GM21723 (cell line): ENCODE data around the gene SLCO4A1.
A peak's percentile ranks its signal among the peaks of the same experiment; 100 is the strongest.
"Not testable (repeated sequence)": the region's sequence is repeated elsewhere in the genome, so short reads cannot be mapped to it uniquely, and the experiment has no call there.

Source experiments
- ATAC-seq: cut with Tn5 transposase; IDR thresholded peaks from one replicate; pipeline ENCODE4 v1.9.1; 2021; ENCODE audit warnings: mild to moderate bottlenecking, moderate library complexity; ENCODE audit not compliant: unreplicated experiment

Gene SLCO4A1

DNA sequence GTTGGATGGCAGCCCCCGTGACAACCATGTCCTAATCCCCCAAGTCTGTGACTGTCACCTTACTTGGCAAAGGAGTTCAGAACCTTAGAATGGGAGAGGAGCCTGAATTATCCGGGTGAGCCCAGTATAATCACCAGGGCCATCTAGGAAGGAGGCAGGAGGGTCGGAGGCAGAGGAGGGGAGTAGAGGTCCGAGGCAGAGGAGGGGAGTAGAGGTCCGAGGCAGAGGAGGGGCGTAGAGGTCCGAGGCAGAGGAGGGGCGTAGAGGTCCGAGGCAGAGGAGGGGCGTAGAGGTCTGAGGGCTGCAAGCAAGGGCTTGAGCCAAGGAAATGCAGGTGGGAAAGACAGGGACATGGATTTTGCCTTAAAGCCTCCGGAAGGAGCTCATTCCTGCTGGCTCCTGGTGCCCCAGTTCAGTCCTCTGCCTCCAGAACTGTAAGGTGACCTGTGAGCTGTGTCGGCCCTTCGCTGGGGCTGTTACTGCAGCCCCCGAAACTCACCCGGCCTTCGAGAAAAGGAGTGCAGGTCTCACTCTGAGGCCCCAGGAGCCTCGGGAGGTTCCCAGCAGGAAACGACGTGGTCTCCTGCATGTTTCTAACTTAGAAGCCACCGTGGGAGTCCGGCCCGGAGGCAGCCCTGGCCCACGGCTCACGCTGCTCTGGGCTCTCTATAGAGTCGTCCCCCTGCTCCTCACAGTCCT, 20.0 kb upstream of the SLCO4A1 start:
- no peak for ATAC-seq

DNA sequence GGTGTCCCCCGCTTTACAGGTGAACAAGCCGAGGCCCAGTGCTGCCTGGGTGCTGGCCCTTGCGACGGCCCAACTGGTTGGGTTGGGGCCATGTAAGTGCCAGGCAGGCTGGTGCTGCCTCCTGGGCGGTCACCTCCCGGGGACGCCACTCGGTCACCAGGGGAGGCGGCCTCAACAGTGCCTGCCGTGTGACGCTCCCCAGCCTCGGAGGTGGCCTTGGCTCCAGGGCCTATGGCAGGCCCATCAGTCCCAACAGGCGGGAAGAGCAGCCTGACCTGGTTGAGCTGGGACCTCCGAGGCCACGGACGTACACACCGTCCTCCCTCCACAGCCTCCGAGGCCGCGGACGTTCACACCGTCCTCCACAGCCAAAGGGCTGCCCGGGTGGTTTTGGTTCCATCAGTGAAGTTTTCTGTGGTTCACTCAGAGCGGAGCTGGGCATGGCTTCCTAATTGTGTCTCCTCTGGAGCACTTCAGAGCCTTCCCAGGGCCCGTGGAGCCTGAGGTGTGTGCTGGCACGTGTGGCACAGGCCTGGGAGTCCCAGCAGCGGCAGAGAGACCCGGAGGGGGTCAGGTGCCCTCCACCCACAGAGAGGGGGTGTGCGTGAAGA, 19.3 kb upstream of the SLCO4A1 start:
- peak; percentile 3 for ATAC-seq

DNA sequence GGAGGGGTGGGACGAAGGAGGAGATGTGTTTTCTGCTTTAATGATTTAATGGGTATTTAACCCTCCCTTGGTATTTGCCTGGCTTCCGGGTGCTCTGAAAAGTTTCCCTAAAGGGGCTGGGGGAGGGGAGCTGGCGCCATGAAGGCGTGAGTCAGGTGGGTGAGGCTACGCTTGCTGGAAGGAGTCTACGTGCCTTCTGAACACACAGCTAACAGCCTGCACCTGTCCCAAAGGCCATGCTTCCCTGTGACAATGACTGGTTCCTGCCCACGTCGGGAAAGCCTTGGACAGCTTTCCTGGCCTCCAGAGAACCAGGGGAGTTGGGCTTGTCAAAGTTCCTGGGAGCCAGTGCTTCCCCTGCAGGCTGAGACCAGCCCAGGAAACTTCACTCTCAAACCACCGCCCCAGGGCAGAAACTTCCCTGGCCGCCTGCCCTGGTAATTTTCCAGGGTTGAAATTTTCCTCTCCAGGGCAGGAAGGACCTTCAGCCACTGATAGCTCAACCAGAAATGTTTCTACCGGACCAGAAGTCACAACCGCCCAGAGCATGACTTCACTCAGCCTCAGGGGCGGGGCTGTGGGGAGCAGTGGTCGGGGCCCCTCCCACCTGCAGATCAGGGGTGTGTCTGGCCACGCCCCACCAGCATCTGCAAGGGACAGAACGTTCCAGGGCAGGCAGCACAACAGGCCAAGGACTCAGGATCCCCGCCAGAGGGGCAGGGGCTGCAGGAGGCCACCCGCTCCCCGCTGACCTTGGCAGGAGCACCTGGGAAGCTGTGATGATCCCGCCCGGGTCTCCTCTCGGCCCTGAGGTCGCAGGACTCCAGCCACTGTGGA, 18.6 kb upstream of the SLCO4A1 start:
- ATAC-seq: peak; percentile 85

DNA sequence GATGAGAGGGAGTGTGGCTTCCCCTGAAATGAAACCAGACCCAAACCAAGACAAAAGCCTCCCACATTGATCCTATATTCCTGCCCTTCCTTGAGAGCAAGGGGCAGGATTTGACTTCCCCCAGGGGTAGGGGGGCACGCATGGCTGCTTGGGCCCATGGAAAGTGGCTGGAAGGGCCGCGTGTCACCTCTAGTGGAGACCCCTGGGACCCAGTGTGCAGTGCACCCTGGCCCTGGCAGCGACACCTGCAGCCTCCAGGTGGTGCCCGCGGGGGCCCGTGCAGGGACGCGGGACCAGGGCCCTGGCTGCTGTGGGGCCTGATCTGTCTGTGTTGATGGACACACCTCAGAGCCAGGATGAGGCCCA, 18.0 kb upstream of the SLCO4A1 start:
- peak; percentile 51 for ATAC-seq

DNA sequence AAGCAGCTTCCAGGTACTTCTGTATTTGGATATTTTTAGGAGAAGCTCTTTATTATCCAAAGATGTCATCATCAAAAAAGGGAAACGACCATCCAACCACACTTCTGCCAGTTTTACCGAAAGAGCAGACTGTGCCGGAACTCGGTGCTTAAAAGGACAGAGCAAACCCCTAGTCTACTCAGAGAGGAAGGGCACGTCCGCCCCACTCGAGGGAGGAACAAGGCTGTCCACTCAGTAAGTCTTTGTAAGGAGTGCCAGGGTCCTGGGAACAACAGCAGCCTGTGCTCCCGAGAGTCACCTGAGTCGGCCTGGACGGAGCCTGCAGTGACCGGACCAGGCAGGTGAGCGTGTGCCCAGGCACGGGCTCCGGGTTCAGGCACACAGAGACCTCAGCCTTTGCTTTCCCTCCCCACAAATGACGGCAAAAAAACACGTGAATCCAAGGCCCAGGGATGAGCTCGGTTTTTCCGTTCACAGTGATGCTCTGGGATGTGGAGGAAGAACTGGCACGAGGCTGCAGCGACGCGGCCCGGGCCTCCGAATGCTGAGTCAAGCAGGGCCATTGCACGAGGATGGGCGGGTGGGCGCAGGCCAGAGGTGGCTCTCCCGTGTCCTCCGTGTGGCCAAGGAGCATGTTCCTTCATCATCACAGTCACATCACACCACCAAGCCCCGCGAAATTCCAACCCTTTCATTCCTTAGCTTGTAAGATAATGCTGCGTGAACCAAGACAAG, 17.4 kb upstream of the SLCO4A1 start:
- no peak for ATAC-seq

DNA sequence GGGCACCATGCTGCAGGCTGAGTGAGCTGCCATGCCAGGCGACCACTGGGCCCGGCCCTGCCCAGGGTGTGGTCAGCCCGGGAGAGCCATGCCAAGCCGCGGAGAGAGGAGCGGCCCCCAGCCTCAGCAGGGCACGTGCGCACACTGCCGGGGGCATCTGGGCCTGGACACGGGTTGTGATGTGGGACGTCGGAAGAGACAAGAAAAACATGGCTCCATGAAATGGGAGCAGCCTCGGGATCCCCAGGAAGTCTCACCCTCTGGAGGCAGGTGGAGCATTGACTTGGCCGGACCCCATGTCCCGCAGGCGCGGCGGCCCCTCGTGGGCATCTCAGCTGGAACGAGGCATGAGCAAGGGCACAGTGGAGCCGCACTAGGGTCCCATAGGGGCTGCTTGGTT, 16.8 kb upstream of the SLCO4A1 start:
- no peak for ATAC-seq

DNA sequence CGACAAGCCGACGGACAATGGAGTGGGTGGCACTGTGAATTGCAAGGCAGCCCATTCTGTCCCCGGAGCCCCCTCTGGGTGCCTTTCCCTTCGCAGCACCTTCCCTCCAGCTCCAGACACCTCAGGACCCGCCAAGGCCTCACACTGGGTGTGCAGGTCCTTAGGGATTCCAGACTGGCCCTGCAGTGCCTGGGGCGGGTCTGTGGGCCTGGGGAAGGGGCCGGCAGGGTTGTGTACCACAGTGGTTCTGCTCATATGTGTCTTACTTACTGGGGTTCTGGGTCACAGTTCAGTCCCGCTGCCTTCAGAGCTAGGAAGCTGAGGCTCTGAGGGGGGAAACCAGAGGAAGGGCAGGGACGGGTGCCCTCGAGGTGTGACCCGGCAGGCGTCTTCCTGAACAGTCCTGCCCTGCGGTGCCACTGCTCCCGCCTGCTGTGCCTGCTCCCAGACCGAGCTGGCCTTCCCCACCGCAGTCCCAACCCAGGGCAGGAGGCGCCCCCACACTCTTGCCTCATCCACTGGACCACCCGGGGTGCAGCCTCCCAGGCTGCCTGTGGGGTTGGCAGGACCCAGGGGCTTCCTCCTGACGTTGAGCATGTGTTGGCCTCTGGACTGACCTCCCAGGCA, 16.3 kb upstream of the SLCO4A1 start:
- ATAC-seq: no peak

DNA sequence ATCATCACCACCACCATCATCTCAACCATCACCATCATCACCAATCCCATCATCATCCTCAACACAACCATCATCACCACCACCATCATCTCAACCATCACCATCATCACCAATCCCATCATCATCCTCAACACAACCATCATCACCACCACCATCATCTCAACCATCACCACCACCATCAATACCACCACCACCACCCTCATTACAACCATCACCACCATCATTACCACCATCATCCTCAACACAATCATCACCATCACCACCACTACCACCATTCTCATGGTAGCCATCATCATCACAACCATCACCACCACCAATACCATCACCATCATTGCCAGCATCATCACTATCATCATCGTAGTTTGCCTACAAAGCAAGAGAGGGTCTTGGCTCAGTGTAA, 14.9 kb upstream of the SLCO4A1 start:
- ATAC-seq: not testable (repeated sequence)

DNA sequence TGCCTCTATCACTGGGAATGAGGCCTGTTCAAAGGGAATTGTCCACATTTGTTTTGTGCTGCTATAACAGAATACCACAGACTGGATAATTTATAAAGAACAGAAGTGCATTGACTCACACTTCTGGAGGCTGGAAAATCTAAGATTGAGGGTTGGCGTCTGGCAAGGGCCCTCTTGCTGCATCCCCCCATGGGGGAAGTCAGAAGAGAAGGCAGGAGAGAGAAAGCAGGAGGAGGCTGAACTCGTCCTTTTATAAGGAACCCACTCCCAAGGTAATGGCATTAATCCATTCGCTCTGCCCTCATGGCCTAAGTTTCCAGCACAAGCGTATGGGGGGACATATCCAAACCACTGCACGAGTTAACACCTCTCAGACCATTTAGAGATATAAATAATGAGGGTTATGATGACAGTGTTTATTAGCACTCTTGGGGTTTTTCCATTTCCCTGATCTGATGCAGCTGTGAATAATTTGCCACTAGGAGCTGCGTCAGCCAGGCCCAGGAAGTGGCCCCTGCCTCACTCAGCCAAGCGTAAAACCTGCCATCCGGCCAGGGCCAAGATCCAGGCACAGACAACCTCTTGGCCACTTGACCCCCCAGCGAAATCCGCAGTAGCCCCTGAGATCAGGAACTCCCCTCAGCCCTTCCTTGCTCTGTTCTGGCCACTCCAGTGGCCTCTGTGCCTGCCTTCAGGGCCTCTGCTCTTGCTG, 14.2 kb upstream of the SLCO4A1 start:
- no peak for ATAC-seq

DNA sequence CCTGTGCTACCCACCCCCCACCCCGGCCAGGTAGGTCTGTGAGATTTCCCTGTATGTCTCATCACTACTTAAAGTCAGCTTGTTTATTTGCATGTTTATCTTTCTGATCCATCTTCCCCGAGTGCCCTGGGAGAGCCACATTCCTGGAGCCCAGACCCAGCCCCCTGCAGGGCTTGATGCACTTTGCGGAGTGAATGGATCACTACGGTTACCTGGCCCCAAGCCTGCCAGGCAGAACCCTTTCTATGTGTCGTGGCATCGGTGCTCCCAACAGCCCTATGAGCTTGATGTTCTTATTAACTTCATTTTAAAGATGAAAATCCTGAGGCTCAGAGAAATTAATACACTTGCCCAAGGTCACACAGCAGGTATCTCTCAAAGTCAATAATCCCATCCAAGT, 13.6 kb upstream of the SLCO4A1 start:
- no peak for ATAC-seq

DNA sequence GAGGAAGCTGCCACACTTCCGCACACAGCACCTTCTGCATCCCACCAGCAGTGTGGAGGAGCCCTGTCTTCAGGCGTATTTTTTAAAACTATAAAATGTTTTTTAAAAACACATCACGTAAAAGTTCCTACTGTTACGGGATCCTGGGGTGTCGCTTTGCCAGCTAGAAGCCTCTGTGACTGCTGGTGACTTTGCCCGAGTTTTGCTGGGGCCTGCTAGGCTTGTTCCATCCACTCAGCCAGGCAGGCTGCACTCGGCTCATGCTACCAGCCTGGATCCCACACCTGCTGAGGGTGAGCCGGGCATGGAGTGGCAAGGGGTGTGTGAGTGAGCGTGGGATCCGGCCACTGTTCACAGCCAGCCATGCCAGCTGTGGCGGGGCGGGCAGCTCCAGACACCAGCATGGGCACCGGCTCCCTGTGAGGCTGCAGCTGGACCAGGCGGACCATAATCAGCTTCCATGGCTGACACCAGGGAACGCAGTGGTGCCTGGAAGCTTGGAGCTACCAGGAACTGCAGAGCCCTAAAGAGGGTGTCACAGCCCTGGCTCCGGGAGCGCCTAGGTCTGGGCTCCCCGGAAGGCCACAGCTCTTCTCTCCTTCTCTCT, 12.3 kb upstream of the SLCO4A1 start:
- no peak for ATAC-seq

DNA sequence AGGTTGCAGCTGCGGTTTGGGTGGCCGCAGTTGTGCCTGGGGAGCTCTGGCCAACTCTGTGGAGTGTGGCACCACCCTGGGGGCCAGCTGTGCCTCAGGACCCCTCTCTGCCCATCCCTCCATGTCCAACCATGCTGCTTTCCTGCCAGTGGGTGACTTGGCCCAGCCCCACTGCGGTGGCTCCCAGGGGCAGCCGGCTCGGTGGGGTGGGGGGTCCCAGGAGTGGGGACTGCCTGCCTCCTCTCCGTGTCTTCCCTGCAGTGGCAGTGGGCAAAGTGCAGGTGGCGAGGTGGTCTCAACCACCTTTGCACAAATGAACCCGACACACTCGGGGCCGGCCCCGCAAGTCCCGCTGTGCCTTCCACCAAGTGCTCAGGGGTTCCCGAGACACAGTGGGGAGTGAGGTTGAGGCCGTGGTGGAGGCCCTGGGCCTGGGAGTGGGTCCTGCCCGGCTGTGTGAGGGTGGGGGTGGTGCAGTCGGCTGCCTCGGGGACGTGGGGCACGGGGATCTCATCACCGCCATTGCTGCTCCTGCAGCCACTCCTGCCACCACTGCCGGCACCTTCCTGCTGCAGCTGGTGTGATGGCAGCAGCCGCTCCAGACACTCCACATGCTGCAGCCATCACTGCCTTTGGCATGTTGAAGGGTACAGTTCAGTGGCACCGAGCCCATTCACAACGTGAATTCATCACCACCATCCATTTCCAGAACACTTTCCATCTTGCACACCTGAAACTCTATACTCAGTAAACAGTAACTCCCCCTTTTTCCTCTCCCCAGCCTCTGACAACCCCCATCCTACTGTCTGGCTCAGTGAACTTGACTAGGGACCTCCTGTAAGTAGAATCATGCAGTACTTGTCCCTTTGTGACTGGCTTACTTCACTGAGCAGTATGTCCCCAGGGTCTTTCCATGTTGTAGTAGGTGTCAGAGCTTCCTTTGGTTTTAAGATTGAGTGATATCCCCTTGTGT, 10.7 kb upstream of the SLCO4A1 start:
- no peak for ATAC-seq

DNA sequence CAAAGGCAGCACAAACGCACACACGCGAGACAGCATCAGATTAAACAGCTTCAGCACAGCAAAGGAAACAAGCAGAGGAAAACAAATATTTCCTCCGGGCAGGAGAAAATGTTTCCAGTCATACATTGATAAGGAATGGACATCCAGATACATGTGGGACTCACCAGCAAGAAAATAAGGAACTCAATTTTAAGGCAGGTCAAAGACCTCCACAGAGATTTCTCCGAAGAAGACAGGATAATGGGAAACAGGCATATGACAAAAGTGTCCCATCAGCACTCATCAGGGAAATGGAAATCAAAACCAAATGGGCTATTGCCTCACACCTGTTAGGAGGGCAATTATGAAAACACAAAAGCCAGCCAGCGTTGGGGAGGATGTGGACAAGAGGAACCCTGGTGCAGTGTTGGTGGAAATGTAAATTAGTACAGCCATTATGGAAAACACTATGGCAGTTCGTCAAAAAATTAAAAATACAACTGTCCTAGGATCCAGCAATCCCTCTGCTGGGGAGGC, 9.7 kb upstream of the SLCO4A1 start:
- no peak for ATAC-seq

DNA sequence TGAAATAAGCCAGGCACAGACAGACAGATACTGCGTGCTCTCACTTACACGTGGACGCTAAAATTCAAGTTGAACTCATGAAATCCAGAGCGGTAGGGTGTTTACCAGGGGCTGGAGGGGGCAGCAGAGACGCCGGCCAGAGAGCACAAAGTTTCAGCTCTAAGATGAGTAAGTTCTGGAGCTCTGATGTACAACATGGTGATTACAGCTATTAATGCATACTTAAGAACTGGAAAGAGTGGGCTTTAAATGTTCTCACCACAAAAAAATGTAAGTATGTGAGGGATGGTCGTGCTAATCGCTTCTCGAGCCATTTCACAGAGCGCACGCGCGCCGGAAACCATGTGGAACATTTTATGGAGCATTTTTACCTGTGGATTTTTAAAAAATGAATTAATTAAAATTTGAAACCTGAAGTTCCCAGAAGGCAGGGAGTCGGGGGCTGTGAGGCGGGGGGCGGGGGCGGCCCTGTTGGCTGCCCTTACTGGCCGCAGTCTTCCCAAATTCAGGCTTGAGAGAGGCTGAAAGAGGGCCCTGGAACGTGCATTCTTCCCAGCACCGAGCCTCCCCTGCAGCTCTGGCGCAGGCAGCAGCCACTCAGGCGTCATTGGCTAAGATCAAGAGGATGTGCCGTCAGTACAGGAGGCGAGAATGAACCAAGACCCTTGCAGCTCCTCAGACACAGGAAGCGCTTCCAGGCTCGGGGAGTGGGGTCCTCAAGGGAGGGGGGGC, 8.5 kb upstream of the SLCO4A1 start:
- no peak for ATAC-seq

DNA sequence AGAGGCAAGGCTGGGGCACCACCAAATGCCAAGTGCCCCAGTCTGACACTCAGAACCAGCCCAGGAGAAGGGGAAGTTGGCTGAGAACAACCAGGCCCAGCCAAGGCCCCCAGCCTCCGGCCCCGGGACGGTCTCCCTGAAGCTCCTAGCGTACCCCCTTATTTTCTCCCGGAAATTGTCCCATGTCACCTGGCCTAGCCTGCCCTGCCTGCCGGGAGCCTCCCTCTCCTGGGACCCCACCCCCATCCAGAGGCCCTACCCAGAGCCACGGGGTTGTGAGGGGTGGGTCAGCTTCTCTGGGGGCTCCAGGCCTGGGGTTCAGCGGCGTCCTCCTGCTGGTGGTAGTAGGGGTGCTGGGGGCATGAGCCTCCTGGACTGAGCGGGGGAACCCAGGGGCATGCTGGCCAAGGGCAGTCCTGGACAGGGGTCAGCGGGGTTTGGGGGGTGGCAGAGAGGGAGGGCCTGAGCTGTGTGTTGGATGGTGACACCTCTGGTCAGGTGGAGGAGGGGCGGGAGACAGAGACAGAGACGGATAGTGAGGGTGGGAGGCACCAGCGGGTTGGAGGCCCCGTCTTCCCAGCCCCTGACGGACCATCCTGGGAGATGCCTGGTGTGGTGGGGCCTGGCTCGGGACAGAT, 7.9 kb upstream of the SLCO4A1 start:
- ATAC-seq: no peak

DNA sequence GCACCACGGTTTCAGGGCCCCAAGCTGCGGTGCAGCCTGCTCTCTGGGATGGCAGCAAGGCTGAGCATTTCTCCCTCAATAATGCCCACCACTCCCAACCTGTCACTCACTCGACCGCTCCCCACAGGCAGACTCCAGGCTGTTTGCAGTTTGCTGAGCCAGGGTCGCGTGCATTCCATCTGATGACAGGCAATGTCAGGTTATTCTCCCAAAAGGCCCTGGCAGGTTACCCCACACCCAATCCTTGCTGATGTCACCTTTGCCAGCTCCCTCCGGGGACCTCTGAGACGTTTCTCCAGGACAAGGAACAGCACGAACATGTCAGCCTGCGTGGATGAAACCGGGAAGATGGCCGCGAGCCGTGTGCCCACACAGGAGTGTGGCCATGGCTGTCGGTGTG, 7.1 kb upstream of the SLCO4A1 start:
- no peak for ATAC-seq

DNA sequence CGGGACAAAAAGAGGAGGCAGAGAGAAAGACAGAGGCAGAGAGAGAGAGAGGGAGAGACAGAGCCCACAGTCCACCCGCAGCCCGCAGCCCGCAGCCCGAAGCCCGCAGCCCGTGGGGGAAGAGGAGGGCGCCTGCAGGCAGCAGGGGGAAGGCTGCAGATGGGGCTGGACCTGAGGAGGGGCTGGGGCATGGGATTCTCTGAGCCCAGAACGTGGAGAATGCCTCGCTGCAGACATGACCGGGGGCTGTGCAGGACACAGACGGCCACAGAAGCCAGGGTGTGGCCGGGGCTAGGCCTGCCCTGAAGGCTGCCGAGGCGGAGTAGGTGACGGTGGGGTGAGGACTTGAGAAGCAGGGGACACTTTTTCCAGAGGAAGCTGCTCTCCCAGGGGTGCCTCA, 6.5 kb upstream of the SLCO4A1 start:
- no peak for ATAC-seq
